Gastrocnemius medialis (tissue), 4 donors: ENCODE results near the gene PAPSS1. TPM values are rescaled to one million over a fixed set of nuclear protein-coding genes. Genes with fewer than 3 reads are reported as not detected.
"Not testable (repeated sequence)": the region's sequence is repeated elsewhere in the genome, so short reads cannot be mapped to it uniquely, and the experiment has no call there.

ENCODE experiments used
- ATAC-seq, 2 donors: fragments of 150-250 bp; one replicate each; pipeline ENCODE4 v1.9.1; 2016
- DNase-seq, 2 donors: peaks; one replicate each; pipeline ENCODE4 v3.0.0-alpha.2; 2019
- H3K27ac ChIP-seq, 4 donors: fragments of 200-600 bp; sonication (generic); 1 replicate in 1 of 4; 2 replicates in 3 of 4; pipeline ENCODE4 v1.5.1; 2016 to 2018; ENCODE audit warnings: mild to moderate bottlenecking in 2 of 4, moderate library complexity in 1 of 4
- H3K27me3 ChIP-seq, 3 donors: fragments of 200-600 bp; sonication (generic) in 2 of 3; 1 replicate in 1 of 3; 2 replicates in 2 of 3; pipeline versions ENCODE4 v1.5.1 to v1.6.0; 2016 to 2019; ENCODE audit warnings: mild to moderate bottlenecking in 1 of 3, moderate library complexity in 1 of 3
- H3K36me3 ChIP-seq, 2 donors: fragments of 200-600 bp; sonication (generic) in 1 of 2; one replicate each; pipeline ENCODE4 v1.5.1; 2017 to 2018
- H3K4me1 ChIP-seq, 2 donors: fragments of 200-600 bp; sonication (generic) in 1 of 2; one replicate each; pipeline ENCODE4 v1.5.1; 2016 to 2017; ENCODE audit warnings: mild to moderate bottlenecking in 2 of 2
- H3K4me3 ChIP-seq, 4 donors: fragments of 200-600 bp; sonication (generic) in 3 of 4; 1 replicate in 1 of 4; 2 replicates in 3 of 4; pipeline ENCODE4 v1.5.1; 2016 to 2019; ENCODE audit warnings: mild to moderate bottlenecking in 2 of 4
- H3K9me3 ChIP-seq, 3 donors: fragments of 200-600 bp; sonication (generic) in 2 of 3; 1 replicate in 1 of 3; 2 replicates in 2 of 3; pipeline ENCODE4 v1.5.1; 2016 to 2019
- CTCF ChIP-seq, 5 experiments: fragments of 450-650 bp in 3 of 5; fragments of 200-600 bp in 2 of 5; sonication (generic) in 2 of 5; IDR thresholded peaks in 4 of 5; conservative IDR thresholded peaks in 1 of 5; 1 replicate in 4 of 5; 2 replicates in 1 of 5; pipeline ENCODE4 v1.5.1; 2016 to 2019; ENCODE audit warnings: antibody characterized with exemption in 5 of 5, mild to moderate bottlenecking in 3 of 5, moderate library complexity in 3 of 5
- POLR2A ChIP-seq, 2 donors: fragments of 450-650 bp; IDR thresholded peaks; one replicate each; pipeline ENCODE4 v1.6.1; 2017; ENCODE audit warnings: antibody characterized with exemption in 2 of 2, mild to moderate bottlenecking in 2 of 2, moderate library complexity in 2 of 2
- in situ Hi-C, 4 donors: fragments of 200-750 bp; cut with MboI; loops; one replicate each; pipeline versions ENCODE4 v1.15.0 to v1.8.0; 2017; ENCODE audit warnings: low sequenced_read_pairs in 4 of 4
- intact Hi-C: fragments of 100-400 bp; cut with DNase I; formaldehyde crosslinking; loops from one replicate; pipeline ENCODE4 v1.15.1; 2023; ENCODE audit warnings: low total_unique reads
- total RNA-seq, 4 donors: library from RNA; depleted of rRNA; stranded (reverse); fragments of >200 nt; gene quantifications; one replicate each; pipeline versions ENCODE4 v1.1.0 to v1.2.3, GENCODE V29; 2016

Gene PAPSS1
- total RNA-seq, 4 donors from 2014 or later: 3.7 to 7.0 (median 5.9) TPM

DNA sequence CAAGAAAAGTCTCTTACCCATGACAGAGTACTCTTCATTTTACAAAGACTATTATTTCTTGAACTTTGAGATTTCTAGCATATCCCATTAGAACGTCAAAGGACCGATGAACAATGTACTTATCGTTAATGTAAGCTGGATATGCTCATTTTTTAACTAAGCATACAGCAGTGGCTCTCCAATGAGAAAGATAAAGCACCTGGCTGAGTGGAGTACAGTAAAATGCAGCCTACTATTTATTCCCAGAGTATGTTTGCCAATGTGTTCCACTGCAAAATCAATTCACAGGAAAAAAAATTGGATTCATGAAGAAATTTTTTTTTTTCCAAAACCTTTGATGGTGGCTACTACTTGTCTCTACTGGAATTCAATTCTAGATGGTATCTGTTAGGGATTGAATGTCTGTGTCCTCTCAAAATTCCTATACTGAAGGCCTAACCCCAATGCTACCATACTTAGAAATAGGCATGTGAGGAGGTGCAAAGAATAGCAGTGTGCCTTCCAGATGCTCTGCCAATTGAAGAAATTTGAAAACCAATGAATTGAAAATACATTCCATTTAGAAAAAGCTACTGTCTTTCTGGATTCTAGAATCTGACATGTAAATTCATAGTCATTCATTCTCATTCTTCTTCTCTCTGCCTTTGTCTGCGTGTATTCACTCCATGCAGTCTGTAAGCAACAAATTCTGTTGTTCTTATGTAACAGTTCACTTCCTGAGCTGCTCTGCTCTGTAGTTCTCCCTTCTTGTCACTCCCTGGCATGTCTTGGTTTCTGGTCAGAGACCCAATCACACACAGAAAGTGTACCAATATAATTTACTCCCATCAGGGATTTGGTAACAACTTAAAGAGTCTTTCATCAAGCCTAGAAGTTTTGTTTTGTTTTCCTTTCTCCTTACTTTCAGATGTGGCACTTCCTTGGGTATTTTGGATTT lies 61.4 kb downstream of the PAPSS1 start:
- no peak for TF ChIP-seq POLR2A (IDR thresholded peaks at IDR 0.05)
- no peak for TF ChIP-seq CTCF (IDR thresholded peaks at IDR 0.05 in 4 of 5, conservative IDR thresholded peaks at IDR 0.05 in 1 of 5)
- ATAC-seq (no peak), DNase-seq (no peak)
- Histone ChIP-seq H3K9me3 (no peaks in the 10 kb centered on the region), H3K27ac (no peak overlapping the region), H3K36me3 (peaks cover 0 to 6% of the 10 kb centered on the region in 2 donors), H3K4me3 (no peak overlapping the region), H3K27me3 (no peaks in the 10 kb centered on the region), H3K4me1 (peaks cover 0 to 5% of the 10 kb centered on the region in 2 donors)
- in situ Hi-C loops: no loop called here
- intact Hi-C loops: no loop called here

DNA sequence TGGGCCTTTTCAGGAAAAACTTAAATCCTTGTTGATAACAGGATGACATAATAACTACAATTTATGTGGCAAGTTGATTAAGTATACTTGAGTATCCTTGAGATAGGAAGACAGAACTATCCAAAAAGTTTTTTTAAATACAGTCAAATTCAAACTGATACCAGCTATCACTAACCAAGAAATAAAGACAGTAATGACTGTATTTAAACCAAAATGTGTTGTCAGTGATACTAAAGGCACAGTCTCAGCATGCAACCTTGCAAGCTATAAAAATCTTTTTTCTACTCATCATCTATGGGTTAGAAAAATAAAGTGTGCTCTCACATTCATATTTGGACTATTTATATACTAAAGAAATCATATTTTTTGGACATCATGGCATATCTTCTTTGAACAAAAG lies 64.7 kb downstream of the PAPSS1 start:
- no peak for TF ChIP-seq POLR2A (IDR thresholded peaks at IDR 0.05)
- no peak for TF ChIP-seq CTCF (IDR thresholded peaks at IDR 0.05 in 4 of 5, conservative IDR thresholded peaks at IDR 0.05 in 1 of 5)

DNA sequence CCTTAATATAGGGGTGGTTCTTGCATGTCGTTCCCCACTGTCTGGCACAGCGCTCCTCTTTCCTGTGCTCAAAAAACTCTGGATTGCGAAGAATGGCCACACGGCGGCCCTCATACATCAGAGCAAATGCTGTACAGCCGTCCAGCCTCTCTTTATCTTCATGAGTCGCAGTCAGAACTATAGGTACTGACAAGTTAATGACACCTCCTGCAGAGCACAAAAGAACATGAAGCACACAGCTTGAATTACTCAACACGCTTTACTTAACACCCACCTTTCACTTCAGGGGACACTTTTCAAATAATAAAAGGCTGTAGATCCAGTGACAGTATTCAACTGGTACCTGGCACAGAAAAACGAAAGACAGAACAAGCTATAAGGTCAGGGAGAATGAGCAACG lies 65.3 kb downstream of the PAPSS1 start:
- DNase-seq: no peak
- Histone ChIP-seq H3K4me1 (peaks cover 0 to 5% of the 10 kb centered on the region in 2 donors), H3K4me3 (no peak overlapping the region), H3K27ac (no peak overlapping the region), H3K36me3 (peaks cover 0 to 30% of the 10 kb centered on the region in 2 donors), H3K9me3 (no peaks in the 10 kb centered on the region), H3K27me3 (no peaks in the 10 kb centered on the region)
- in situ Hi-C loops (no loop called here), intact Hi-C loops (no loop called here)
- TF ChIP-seq POLR2A (IDR thresholded peaks at IDR 0.05): no peak
- no peak for TF ChIP-seq CTCF (IDR thresholded peaks at IDR 0.05 in 4 of 5, conservative IDR thresholded peaks at IDR 0.05 in 1 of 5)
- no peak for ATAC-seq

More for the DNA sequence above, 64.7 kb downstream of the PAPSS1 start:
- no peaks in the 10 kb centered on the region for H3K27me3 ChIP-seq
- DNase-seq: no peak
- no peak overlapping the region for H3K4me3 ChIP-seq
- intact Hi-C loops (no loop called here), in situ Hi-C loops (no loop called here)
- no peaks in the 10 kb centered on the region for H3K9me3 ChIP-seq
- H3K36me3 ChIP-seq: peaks cover 0 to 30% of the 10 kb centered on the region in 2 donors
- no peak for ATAC-seq
- no peak overlapping the region for H3K27ac ChIP-seq
- peaks cover 0 to 5% of the 10 kb centered on the region in 2 donors for H3K4me1 ChIP-seq

DNA sequence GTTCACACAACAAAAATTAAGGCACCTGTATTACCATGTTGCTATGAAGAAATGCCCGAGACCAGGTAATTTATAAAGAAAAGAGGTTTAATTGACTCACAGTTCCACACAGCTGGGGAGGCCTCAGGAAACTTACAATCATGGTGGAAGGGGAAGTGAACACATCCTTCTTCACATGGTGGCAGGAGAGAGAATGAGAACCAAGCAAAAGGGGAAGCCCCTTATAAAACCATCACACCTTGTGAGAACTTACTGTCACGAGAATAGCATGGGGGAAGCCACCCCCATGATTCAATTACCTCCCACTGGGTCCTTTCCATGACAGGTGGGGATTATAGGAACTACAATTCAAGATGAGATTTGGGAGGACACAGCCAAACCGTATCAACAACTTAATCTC lies 68.6 kb downstream of the PAPSS1 start:
- H3K27ac ChIP-seq, H3K27me3 ChIP-seq, DNase-seq, H3K4me1 ChIP-seq, intact Hi-C loops, in situ Hi-C loops, ATAC-seq, H3K4me3 ChIP-seq, H3K9me3 ChIP-seq: not testable (repeated sequence)
- peaks cover 0 to 30% of the 10 kb centered on the region in 2 donors for H3K36me3 ChIP-seq

DNA sequence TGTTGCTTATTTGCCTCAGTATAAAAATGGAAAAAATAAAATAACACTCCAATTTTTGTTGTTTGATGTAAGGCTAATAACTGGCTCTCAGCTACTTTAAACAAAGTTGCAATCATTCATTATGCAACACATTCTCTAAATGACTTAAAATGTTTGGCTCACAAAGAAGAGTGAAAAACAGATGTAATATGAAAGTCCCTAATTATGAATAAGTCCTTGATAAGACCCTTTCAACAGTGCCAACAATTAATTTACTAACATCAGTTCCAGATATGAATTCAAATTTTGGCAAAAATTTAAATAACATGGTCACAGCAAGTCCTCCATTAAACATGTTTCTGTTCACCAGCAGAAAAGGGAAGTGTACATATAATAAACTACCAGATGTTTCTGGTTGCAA lies 69.8 kb downstream of the PAPSS1 start:
- intact Hi-C loops (no loop called here), in situ Hi-C loops (no loop called here)
- Histone ChIP-seq H3K27me3 (no peaks in the 10 kb centered on the region), H3K9me3 (no peaks in the 10 kb centered on the region), H3K27ac (no peak overlapping the region), H3K4me3 (no peak overlapping the region), H3K36me3 (peaks cover 0 to 30% of the 10 kb centered on the region in 2 donors), H3K4me1 (no peaks in the 10 kb centered on the region)
- DNase-seq (no peak), ATAC-seq (no peak)
- TF ChIP-seq POLR2A (IDR thresholded peaks at IDR 0.05) (no peak), CTCF (IDR thresholded peaks at IDR 0.05 in 4 of 5, conservative IDR thresholded peaks at IDR 0.05 in 1 of 5) (no peak)
